GM19043 (cell line): Measurements from ENCODE around the gene SRSF9.
"Not testable (repeated sequence)": the region's sequence is repeated elsewhere in the genome, so short reads cannot be mapped to it uniquely, and the experiment has no call there.

Experiments
- ATAC-seq: cut with Tn5 transposase; IDR thresholded peaks from one replicate; pipeline ENCODE4 v1.9.1; 2021; ENCODE audit warnings: low read depth; ENCODE audit not compliant: unreplicated experiment

The SRSF9 gene

DNA sequence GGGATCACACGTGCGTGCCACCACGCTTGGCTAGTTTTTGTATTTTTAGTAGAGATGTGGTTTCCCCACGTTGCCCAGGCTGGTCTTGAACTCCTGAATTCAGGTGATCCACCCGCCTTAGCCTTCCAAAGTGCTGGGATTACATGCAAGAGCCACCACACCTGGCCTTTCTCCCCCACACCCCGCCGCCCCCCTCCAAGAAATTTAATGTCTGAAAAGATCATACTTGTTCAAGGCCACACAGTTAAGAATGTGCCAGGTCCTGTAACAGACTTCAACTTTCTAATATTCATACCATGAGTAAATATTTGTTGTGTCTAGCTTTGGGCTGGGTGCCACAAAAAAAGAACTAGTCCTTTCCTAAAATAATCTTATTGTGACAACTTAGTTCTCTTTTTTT lies 14.2 kb downstream of the SRSF9 start:
- ATAC-seq: no peak

DNA sequence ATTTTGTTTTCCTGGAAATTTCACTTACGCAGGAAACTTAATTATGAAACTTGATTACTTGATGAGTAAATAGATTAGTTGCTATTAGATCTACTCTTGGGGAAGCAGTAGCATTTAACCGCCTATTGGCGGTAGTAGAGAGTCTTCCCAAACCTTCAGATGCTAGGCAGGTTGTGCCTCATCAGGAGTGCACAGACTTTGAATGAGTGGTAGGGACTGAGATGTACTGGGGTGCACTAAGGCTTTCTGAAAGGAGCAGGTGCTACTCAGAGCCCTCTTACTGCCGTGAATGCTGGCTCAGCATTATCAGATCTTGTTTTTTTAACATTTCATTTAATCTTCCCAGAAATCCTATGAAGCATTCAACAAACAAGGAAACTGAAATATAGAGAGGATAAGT lies 15.6 kb downstream of the SRSF9 start:
- ATAC-seq: peak; percentile 55

GRCh38 chr12:120453060-120453750 lies 16.3 kb downstream of the SRSF9 start:
- ATAC-seq: no peak

- ATAC-seq: not testable (repeated sequence)
Observed at GRCh38 chr12:120452524-120452923, 17.0 kb downstream of the SRSF9 start.

DNA sequence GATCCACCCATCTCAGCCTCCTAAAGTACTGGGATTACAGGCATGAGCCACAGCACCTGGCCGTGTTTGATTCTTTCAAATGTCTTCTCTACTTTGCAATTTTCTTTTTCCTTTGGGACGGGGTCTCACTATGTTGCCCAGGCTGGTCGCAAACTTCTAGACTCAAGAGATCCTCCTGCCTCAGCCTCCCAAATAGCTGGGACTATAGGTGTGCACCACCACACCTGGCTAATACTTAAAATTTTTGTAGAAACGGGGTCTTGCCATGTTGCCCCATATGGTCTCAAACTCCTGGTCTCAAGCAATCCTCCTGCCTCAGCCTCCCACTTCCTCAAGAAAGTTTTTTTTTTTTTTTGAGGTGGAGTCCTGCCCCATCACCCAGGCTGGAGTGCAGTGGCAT lies 21.6 kb downstream of the SRSF9 start:
- ATAC-seq: no peak

- not testable (repeated sequence) for ATAC-seq
Observed at GRCh38 chr12:120446844-120447178, 22.7 kb downstream of the SRSF9 start.

- peak; percentile 86 for ATAC-seq
Observed at GRCh38 chr12:120445911-120446843, 23.4 kb downstream of the SRSF9 start, which contains the start of the genes GATC and TRIAP1. TSS of gene GATC (plus strand) at chr12:120446444. CDS start at chr12:120446481, 37 bp downstream. TSS of gene TRIAP1 (minus strand) at chr12:120446384. CDS start at chr12:120446372, 12 bp downstream.

DNA sequence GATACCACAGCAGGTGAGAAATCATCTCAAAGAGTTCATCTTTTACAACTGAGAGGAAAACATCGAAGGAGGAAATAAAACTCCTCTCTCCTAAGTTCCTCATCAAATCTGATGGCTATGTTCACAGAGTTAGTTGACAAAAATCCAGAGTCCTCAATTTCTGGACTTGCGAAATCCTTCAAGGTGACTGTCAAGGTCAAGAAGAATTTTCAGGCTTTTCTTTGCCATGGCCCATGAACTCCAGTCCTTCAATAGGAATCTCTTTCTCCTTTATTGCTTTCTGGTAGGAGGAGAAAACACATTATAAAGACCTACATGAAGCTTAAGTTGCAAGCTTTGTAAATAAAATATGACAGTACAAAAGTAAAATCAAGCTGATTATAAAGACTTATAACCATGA lies 24.9 kb downstream of the SRSF9 start:
- ATAC-seq: no peak

DNA sequence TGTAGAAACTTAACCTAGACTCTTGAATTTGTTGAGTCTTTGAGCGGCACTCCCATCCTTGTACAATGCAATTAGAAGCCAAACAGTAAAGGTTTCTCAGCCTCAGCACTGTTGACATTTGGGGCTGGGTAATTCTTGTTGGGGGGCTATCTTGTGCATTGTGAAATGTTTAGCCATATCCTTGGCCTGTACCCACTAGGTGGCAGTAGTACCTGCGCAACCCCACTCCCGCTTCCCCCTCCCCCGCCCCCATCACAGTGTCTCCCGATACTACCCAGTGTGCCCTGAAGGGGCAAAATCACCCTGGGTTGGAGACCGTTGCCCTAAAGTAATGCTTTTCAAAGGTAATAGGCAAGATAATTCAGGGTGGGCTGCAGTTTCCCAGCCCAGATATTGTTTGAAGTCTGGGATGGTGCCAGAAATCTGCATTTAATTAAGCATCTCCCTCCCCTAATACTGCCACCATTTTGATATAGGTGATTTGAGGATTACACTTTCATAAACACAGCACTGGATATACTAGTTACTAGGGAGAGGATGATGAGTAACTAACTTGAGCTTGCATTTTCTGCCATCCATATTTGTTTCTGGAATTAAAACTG lies 29.8 kb downstream of the SRSF9 start:
- no peak for ATAC-seq

DNA sequence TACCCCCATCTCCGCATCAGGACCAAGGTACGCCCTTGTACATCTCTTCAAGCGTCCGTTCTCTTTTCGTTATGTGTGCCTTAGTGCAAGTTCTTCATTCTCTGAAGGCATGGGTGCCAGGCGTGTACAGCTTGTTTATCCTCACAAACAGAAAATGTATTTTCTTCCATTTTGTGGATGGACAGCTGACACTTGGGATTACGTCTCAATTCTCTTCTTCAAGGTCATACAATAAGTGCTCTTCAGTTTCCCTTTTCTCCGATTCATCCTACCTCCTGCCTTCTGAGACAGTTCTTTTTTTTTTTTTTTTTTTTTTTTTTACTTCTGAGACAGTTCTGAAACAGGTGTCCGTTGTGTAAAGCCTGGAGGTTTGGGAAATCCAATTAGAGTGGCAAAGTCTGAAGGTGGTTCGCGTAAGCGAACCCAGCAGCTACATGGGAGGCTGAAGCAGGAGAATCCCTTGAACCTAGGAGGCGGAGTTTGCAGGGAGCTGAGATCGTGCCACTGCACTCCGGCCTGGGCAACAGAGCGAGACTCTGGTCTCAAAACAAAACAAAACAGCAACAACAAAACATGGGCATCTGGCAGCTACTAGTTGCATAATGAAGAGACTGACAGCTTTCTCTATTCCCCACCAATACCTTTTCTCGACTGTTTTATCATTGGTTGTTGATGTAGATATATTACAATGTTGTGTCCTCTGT lies 30.9 kb downstream of the SRSF9 start:
- no peak for ATAC-seq

DNA sequence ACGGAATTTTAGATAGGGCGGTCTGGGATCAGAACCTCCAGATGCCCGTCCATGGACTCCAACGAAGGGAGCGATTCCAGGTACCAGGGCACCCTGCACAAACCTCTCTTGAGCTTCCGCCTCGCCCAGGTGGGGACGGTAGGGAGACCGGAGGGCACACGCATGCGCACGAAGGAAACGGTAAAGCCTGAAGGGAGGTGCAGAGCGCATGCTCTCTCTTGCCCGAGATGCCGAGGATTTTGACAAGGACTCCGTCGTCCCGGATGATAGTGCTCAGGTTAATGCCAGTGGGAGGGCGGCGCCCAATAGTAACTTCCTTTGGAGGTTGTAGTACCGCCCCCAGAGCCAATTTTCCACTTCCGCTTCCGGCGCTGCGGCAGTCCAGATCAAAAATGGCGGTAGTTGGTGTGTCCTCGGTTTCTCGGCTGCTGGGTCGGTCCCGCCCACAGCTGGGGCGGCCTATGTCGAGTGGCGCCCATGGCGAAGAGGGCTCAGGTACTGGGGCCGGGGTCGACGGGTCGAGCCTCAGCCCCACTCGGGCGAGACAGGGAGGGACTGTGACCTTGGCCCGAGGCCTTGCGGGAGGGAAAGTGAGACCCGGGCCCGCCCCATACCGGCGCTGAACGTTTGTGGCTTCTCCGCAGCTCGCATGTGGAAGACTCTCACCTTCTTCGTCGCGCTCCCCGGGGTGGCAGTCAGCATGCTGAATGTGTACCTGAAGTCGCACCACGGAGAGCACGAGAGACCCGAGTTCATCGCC lies 31.6 kb downstream of the SRSF9 start, which contains the start of gene COX6A1:
TSS of gene COX6A1 (plus strand) at position 379 of the 760 bp plus-strand sequence. CDS start at position 393, 14 bp downstream.
- ATAC-seq: peak; percentile 94

- no peak for ATAC-seq
Observed at GRCh38 chr12:120432772-120433525, 36.6 kb downstream of the SRSF9 start.

- no peak for ATAC-seq
Observed at GRCh38 chr12:120429368-120429767, 40.2 kb downstream of the SRSF9 start.

DNA sequence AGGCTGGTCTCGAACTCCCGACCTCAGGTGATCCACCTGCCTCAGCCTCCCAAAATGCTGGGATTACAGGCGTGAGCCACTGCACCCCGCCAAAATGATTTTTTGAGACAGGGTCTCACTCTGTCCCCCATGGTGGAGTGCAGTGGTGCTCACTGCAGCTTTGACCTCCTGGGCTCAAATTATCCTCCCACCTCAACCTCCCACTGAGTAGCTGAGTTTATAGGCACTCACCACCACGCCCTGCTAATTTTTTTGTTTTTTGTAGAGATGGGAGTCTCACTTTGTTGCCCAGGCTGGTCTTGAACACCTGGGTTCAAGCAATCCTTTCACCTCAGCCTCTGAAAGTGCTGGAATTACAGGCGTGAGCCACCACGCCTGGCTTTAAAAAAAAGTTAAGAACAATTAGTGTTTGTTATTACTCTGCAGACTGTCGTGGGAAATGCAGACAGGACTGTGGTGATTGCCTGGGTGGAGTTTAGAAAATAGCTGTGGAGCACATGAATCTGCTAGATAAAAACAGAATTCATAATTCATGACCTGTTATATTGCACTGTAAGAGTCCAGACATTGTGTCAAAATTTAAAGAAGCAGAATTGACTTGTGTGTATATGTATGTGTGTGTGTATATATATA lies 40.8 kb downstream of the SRSF9 start:
- no peak for ATAC-seq

- no peak for ATAC-seq
Observed at GRCh38 chr12:120425797-120426196, 43.8 kb downstream of the SRSF9 start.

DNA sequence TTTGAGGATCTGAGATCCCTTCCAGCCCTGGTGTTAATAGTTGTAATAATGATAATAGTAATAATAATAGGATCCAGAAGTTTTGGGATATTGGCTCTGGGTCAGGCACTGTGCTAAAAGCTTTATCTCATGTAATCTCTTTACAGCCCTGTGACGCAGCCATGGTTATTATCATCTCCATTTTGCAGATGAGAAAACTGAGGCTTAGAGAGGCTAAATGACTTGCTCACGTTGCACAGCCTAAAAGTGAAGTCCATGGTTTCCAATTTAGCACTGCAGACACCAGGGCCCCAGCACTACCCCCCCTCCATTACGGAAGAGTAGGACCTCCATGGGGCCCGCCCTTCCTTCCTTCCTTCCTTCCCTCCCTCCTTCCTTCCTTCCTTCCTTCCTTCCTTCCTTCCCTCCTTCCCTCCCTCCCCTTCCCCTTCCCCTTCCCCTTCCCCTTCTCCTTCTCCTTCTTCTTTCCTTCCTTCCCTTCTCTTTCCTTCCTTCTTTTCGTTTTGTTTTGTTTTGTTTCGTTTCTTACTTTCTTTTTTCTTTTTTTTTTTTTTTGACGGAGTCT lies 46.6 kb downstream of the SRSF9 start:
- no peak for ATAC-seq

DNA sequence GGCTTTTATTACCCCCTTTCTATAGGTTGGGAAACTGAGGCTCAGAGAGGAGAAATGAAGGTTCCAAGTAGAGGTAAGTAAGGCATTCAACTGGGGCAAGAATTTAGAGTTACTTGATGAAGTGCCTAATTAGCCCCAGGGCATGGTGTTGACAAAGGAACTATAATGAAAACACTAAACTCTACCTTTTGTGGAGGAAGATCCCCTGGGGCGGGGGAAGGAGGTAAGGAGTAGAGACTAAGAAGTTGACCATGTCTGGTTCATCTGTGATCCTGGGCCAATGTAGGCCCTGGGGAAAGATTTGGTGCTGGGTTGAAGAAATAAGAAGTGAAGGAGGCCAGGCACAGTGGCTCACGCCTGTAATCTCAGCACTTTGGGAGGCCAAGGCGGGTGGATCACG lies 47.8 kb downstream of the SRSF9 start:
- no peak for ATAC-seq

DNA sequence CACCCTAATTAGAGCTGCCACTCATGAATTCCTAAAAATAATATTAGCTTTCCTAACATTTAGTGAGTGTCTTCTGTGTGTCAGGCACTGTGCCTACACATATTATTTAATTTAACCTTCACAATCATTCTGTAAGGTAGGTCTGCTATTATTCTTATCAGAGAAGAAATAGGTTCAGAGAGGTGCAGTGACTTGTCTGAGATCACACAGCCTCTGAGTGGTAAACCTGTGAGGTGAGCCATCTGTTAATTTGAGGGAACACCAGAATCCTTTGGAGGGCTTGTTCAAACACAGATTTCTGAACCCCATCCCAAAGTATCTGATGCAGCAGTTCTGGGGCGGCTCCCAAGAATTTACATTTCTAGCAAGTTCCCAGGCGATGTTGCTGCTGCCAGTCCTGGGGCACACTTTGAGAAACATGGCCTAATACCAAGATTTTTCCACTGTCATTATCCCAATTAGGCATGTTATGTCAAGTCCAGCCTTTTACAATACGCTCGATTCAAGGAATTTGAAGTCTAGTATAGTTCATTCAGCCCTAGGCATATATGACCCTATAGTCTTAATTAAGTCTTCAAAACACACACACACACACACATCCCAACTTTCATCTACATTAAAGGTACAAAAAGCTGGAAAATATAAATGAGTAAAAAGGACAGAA lies 51.5 kb downstream of the SRSF9 start:
- ATAC-seq: no peak
